MM.1S (cell line): ENCODE data around the gene AZI2.

Experiments used
- CTCF ChIP-seq: fragments of 300-600 bp; sonication (generic); IDR thresholded peaks from 2 replicates; pipeline ENCODE4 v1.5.1; 2016; ENCODE audit warnings: antibody characterized with exemption, low read length, mixed read lengths
- EZH2 ChIP-seq: fragments of 300-600 bp; sonication (generic); optimal IDR thresholded peaks from 2 replicates; pipeline ENCODE3; 2017; ENCODE audit warnings: low read depth, mild to moderate bottlenecking, antibody characterized with exemption, low read length, mixed read lengths

GRCh38 chr3:28290863-28291300 is 57.7 kb downstream of the AZI2 start:
- TF ChIP-seq CTCF: no peak
- TF ChIP-seq EZH2: no peak
